Testis (tissue), 3 donors: ENCODE results near the gene SYNE1. TPM values are rescaled to one million over a fixed set of nuclear protein-coding genes. Genes with fewer than 3 reads are reported as not detected.

Source experiments
- DNase-seq: peaks from one replicate; pipeline ENCODE4 v3.0.0-alpha.2; 2019
- H3K27ac ChIP-seq, 2 donors: fragments of 200-600 bp; sonication (generic); one replicate each; pipeline ENCODE4 v1.5.1; 2019
- H3K27me3 ChIP-seq: fragments of 200-600 bp; sonication (generic); one replicate; pipeline ENCODE4 v1.5.1; 2019
- H3K36me3 ChIP-seq: fragments of 200-600 bp; sonication (generic); one replicate; pipeline ENCODE4 v1.5.1; 2017; ENCODE audit warnings: low read depth; ENCODE audit errors: missing control alignments
- H3K4me1 ChIP-seq: fragments of 200-600 bp; sonication (generic); one replicate; pipeline ENCODE4 v1.5.1; 2019
- H3K4me3 ChIP-seq, 2 donors: fragments of 200-600 bp; sonication (generic); one replicate each; pipeline ENCODE4 v1.5.1; 2017 to 2019
- H3K9me3 ChIP-seq: fragments of 200-600 bp; sonication (generic); one replicate; pipeline ENCODE4 v1.5.1; 2017
- CTCF ChIP-seq, 3 experiments: fragments of 450-650 bp in 2 of 3; fragments of 200-600 bp in 1 of 3; sonication (generic) in 1 of 3; IDR thresholded peaks; one replicate each; pipeline ENCODE4 v1.5.1; 2016 to 2019; ENCODE audit warnings: antibody characterized with exemption in 3 of 3, mild to moderate bottlenecking in 2 of 3, moderate library complexity in 1 of 3
- POLR2A ChIP-seq: fragments of 450-650 bp; IDR thresholded peaks from one replicate; pipeline ENCODE4 v1.6.1; 2017; ENCODE audit warnings: antibody characterized with exemption, mild to moderate bottlenecking, moderate library complexity
- WGBS, 2 donors: methylation state at CpG; one replicate each; pipeline ENCODE4 v1.1.5; 2018; 5-methylcytosine and 5-hydroxymethylcytosine counted together
- intact Hi-C: fragments of 100-400 bp; cut with DNase I; formaldehyde crosslinking; loops from one replicate; pipeline ENCODE4 v1.15.1; 2023; ENCODE audit warnings: low total_unique reads
- polyA plus RNA-seq: library from polyadenylated mRNA; stranded (reverse); fragments of 350-450 nt; fragmentation: Illumina TruSeq; extraction: RNeasy Lipid Tissue Mini Kit (QIAGEN cat#74804); gene quantifications from one replicate; pipeline ENCODE4 v1.2.3, GENCODE V29; 2014; ENCODE audit warnings: low read depth, low replicate concordance; ENCODE audit not compliant: insufficient read depth
- total RNA-seq, 2 donors: library from RNA; depleted of rRNA; stranded (reverse); fragments of >200 nt; gene quantifications; one replicate each; pipeline ENCODE4 v1.2.3, GENCODE V29; 2016

The SYNE1 gene
- total and polyA plus RNA-seq, 3 donors from 2014 or later, result 57.2 to 255 (median 228) TPM

- Histone ChIP-seq H3K27ac (no peak overlapping the region), H3K36me3 (no peaks in the 10 kb centered on the region), H3K4me3 (no peak overlapping the region), H3K9me3 (no peaks in the 10 kb centered on the region), H3K4me1 (no peaks in the 10 kb centered on the region), H3K27me3 (no peaks in the 10 kb centered on the region)
- DNase-seq, result no peak
- TF ChIP-seq CTCF (IDR thresholded peaks at IDR 0.05) (no peak), POLR2A (no peak)
- intact Hi-C loops, result no loop called here
These were observed 379.6 kb downstream of the SYNE1 start for GRCh38 chr6:152257581-152257980.

- Histone ChIP-seq H3K36me3 (no peaks in the 10 kb centered on the region), H3K9me3 (no peaks in the 10 kb centered on the region), H3K27ac (no peak overlapping the region), H3K4me1 (peaks cover 18% of the 10 kb centered on the region), H3K4me3 (no peak overlapping the region), H3K27me3 (no peaks in the 10 kb centered on the region)
- 95 to 96% methylated on average over 3 of the region's 3 CpGs for WGBS, 2 donors
- no peak for DNase-seq
- intact Hi-C loops, result no loop called here
- TF ChIP-seq CTCF (IDR thresholded peaks at IDR 0.05), result no peak
- no peak for TF ChIP-seq POLR2A
These were observed 387.0 kb downstream of the SYNE1 start for GRCh38 chr6:152250127-152250526.

- no peaks in the 10 kb centered on the region for H3K36me3 ChIP-seq
- H3K4me3 ChIP-seq, result no peak overlapping the region
- no peaks in the 10 kb centered on the region for H3K9me3 ChIP-seq
- DNase-seq, result no peak
- peaks cover 27% of the 10 kb centered on the region for H3K4me1 ChIP-seq
- intact Hi-C loops, result no loop called here
- WGBS, 2 donors, result 51 to 54% methylated on average over 2 of the region's 2 CpGs
- no peak for TF ChIP-seq CTCF (IDR thresholded peaks at IDR 0.05)
- TF ChIP-seq POLR2A, result no peak
- peak overlapping the region in 1 of 2 donors; percentile 16 for H3K27ac ChIP-seq
- no peaks in the 10 kb centered on the region for H3K27me3 ChIP-seq
These were observed 388.2 kb downstream of the SYNE1 start for GRCh38 chr6:152248980-152249379.

DNA sequence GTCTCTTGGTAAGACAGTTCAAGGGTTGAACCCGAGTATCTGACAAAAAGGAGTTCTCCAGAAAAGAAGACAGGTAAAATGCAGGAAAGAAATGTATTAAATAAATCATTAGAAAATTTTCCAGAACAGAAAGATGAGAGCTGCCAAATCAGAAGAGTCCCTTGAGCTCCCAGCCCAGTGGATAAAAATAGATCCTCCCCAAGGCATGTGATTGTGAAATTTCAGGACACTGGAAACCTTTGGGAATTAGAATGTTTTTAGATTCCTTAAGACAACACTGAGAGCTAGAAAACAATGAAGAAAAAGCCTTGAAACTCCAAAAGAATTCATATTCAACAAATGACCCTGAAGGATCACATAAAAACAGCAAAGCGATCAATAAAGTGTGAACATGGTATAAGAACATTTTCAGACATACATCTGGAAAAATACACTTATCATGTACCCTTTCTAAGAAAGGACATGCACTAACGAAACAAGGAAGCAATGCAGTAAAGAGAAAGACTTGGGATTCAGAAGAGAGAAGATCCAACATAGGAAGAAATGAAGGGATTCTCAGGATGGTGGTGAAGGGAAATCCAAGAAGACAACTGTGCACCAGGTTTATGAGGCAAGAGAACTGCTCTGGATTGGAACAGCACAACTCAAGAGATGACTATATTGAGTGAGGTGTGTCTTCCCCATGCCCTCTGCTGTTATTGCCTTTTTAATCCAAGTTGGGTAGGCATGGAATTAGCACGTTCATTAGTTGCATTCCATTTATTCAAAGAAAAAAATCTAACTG lies 390.4 kb downstream of the SYNE1 start:
- WGBS, 2 donors, result 72 to 76% methylated on average over 4 of the region's 4 CpGs
- Histone ChIP-seq H3K9me3 (no peaks in the 10 kb centered on the region), H3K27me3 (no peaks in the 10 kb centered on the region), H3K4me3 (no peak overlapping the region), H3K36me3 (no peaks in the 10 kb centered on the region), H3K27ac (peak overlapping the region; percentile 61 to 66), H3K4me1 (peaks cover 27% of the 10 kb centered on the region)
- TF ChIP-seq POLR2A (no peak), CTCF (IDR thresholded peaks at IDR 0.05) (no peak)
- intact Hi-C loops, result no loop called here
- no peak for DNase-seq
